Left kidney (tissue), 2 donors: ENCODE measurements around the gene SORBS1. TPM values are rescaled to one million over a fixed set of nuclear protein-coding genes. Genes with fewer than 3 reads are reported as not detected.

Experiments used
- DNase-seq: peaks from one replicate; pipeline ENCODE4 v3.0.0-alpha.2; 2013
- polyA plus RNA-seq: library from polyadenylated mRNA; unstranded; fragments of 120-200 nt; gene quantifications from one replicate; pipeline ENCODE4 v1.2.1, GENCODE V29; 2013; ENCODE audit not compliant: insufficient read length

The SORBS1 gene
- polyA plus RNA-seq, 1 donor = 41.7 TPM

- DNase-seq = no peak
Observed at GRCh38 chr10:95566136-95566535, 5.0 kb upstream of the SORBS1 start.

GRCh38 chr10:95565336-95565735 lies 4.2 kb upstream of the SORBS1 start:
- DNase-seq = no peak

GRCh38 chr10:95564291-95564690 lies 3.1 kb upstream of the SORBS1 start:
- DNase-seq = no peak

DNA sequence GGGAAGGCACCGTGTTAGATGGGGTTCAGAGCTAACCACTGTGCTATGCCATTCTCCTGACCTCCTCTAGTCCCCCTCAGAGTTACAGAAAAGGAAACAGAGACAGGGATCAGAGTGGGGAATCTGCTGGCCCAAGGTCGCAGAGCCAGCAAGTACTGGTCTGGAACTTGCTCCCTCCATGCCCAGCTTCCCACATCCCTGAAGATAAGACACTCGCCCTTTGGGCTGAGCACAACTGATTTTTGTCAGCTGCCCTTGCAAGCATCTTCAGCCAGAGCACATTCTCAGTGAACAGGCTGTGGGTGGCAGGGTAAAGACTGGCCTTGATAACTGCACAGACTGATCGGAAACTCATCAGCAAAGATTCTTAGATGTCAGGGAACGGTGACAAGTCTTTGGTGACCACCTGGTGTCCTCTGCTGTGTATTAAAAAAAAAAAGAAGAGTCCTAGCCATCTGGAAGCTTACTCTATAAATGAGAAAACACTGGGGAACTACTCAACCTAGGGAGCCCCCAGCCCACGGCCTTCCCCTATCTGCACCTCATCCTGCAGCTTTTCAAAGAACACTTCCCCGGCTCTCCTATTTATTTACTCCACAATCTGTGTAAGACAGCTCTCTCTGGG lies 1.3 kb upstream of the SORBS1 start:
- DNase-seq = no peak

DNA sequence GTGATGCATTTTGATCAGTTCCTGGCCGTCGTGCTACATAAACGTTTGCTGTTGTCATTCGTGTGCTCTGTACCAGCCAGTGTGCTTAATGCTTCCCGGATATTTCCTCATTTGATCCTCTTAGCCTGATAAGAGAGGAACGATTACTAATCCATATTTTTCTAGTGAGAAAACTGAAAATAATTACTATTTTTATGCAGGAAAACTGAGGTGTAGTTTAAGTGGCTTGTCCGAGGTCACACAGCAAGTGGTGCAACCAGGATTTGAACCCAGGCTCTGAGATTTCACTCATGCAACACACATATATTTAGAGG lies 650 bp upstream of the SORBS1 start:
- DNase-seq = no peak

DNA sequence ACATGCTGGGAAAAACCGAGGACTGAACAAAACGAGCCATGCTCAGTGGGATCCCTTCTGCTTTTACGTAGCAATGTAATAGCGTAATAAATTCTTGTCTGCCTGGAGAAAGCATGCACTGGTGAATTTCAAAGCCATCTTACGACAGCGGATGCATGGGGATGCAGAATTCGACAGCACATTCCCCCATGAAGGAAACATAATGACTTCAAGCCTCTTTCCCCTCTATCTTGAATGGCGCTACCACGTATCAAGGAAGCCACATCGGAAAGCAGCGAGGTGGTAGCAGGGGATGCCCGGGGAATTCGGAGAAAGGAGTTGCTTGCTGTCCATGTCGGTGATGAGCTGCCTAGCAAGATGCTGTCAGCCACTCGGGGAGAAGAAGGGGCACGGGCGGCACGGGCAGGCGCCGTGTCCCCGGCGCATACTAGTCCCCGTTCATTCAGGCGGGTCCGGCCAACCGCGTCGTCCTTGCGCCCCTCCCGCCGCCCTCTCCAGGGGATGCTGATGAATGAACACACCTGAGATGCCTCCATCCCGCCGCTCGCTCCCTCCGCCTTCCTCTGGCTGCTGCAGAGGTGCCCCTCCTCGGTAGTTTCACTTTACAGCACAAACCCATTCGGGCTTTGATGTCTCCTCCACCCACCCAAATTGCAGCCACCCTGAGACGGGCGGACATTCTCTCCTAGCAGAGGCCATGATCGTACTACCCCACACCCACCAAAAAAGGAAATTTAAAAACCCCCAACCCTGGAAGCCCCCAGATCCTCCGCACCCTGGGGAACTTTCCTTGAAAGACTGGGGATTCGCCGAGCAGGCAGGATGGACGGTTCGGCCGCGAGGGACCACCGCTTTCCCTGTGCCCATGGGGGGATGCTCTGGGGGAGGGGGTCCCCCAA lies 644 bp downstream of the SORBS1 start:
- DNase-seq = peak; percentile 55

- DNase-seq = no peak
Observed at GRCh38 chr10:95559896-95560277, 1.3 kb downstream of the SORBS1 start.

- no peak for DNase-seq
Observed at GRCh38 chr10:95559471-95559870, 1.7 kb downstream of the SORBS1 start.

GRCh38 chr10:95558593-95559320 lies 2.4 kb downstream of the SORBS1 start:
- DNase-seq = no peak

GRCh38 chr10:95556994-95557767 lies 4.0 kb downstream of the SORBS1 start:
- DNase-seq = no peak

DNA sequence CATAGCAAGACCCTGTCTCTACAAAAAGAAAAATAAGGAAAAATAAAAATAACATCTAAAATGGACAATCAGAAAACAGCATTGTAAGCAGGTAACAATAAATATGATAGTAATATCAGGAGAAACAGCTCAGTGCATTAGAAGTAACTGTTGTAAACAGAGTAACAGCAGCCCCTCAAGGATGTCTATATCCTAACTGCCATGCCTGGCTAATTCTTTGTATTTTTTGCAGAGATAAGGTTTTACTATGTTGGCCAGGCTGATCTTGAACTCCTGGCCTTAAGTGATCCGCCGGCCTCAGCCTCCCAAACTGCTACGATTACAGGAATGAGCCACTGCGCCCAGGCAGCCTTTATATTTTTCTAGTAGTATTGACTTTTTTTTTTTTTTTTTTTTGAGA lies 7.5 kb downstream of the SORBS1 start:
- no peak for DNase-seq

DNA sequence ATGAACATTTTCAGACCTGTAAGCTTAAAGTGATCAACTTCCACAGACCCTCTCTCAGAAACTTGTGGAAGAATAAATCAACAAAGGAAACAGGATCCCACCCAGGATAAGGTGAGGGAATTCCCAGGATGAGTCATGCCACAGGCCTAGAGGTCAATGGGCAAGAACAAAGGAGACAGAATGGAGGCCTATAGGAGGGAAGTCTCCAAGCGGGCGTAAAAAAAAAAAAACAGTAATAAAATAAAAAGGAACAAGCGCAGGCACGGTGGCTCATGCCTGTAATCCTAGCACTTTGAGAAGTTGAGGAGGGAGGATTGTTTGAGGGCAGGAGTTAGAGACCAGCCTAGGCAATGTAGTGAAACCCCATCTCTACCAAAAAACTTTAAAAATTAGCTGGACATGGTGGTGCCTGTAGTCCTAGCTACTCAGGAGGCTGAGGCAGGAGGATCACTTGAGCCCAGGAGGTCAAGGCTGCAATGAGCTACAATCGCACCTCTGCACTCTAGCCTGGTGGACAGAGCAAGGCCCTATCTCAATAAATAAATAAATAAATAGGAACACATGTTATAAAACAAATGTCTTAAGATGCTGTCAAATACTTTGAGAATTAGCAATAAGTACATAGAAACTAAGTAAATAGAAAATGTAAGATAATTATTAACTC lies 8.4 kb downstream of the SORBS1 start:
- DNase-seq = no peak

- DNase-seq = no peak
Observed at GRCh38 chr10:95550073-95550672, 11.0 kb downstream of the SORBS1 start.

- DNase-seq = no peak
Observed at GRCh38 chr10:95547791-95548435, 13.3 kb downstream of the SORBS1 start.

DNA sequence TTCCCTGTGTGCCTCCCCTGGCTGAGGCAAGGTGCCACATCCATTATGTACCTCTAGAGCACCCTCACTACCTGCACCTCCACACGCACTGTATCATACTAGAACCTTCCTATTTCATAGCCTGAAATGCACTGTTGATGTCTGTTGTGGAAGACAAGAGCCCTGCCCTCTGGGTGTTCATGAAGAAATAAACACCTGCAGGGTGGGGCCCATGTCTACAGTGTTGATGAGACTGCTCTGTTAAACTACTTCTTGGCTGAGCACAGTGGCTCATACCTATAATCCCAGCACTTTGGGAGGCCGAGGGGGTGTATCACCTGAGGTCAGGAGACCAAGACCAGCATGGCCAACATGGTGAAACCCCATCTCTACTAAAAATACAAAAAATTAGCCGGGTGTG lies 14.0 kb downstream of the SORBS1 start:
- DNase-seq = no peak

GRCh38 chr10:95545981-95546380 lies 15.2 kb downstream of the SORBS1 start:
- DNase-seq = no peak

GRCh38 chr10:95544783-95545500 lies 16.2 kb downstream of the SORBS1 start:
- DNase-seq = no peak

DNA sequence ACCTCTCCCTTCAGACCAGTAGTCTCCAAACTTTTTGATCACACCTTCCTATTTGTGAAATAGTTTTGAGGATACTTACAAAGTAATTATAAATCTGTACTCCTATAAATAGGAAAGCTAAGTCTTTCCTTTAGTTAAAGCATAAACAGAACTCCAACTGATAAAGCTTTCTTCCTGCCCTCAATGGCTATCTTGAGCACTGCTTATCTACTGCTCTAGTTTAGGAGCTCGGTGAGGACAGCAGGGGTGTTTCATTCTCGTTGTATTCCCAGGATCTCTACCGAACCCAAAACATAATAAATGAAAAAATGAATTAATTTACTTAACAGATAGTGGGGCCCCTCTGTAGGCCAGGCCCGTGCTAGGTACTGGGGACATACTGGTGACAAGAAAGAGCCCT lies 17.7 kb downstream of the SORBS1 start:
- DNase-seq = no peak

DNA sequence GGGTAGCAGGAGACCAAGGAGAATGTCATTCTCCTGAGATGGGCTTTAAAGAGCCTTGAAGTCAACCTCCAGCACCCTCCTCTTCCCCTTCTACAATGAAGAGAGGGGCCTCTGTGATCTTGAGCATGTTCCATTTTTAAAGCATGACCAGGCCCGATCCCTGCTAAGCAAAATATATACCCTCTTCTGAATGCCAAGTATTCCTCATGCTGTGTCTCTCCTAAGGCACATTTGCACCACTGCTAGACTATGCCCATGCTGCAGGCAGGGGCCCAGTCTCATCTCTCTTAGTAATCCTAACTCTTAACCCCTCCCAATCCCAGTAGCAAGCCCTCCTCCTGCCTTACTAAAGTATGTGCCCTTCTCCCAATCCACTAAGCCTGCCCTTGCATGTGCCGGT lies 18.4 kb downstream of the SORBS1 start:
- no peak for DNase-seq

- no peak for DNase-seq
Observed at GRCh38 chr10:95542330-95542729, 18.8 kb downstream of the SORBS1 start.
